Spleen (tissue), 7 donors: ENCODE measurements around the gene TPPP.

Experiments
- CTCF ChIP-seq, 11 experiments: fragments of 200-600 bp in 7 of 11; fragments of 450-650 bp in 4 of 11; sonication (generic) in 4 of 11; IDR thresholded peaks in 8 of 11; conservative IDR thresholded peaks in 3 of 11; 1 replicate in 7 of 11; 2 replicates in 4 of 11; pipeline versions ENCODE4 v1.4.0 to v1.8.0; 2016 to 2021; ENCODE audit warnings: antibody characterized with exemption in 11 of 11, inconsistent platforms in 4 of 11, mild to moderate bottlenecking in 1 of 11
- POLR2A ChIP-seq, 3 donors: fragments of 450-650 bp; IDR thresholded peaks; one replicate each; pipeline ENCODE4 v1.5.1; 2017; ENCODE audit warnings: antibody characterized with exemption in 3 of 3, mild to moderate bottlenecking in 1 of 3
- POLR2AphosphoS5 ChIP-seq, 3 donors: sonication (generic); formaldehyde crosslinking; IDR thresholded peaks; one replicate each; pipeline ENCODE4 v1.5.1; 2017; ENCODE audit warnings: antibody characterized with exemption in 3 of 3
- donor health status: DM: no; HTN: no; CAD: no; lungs with moderate emphysema.
- donor health status: DM: no; HTN: no; CAD: no.
- donor health status: DM: no; HTN: no; CAD: no.

- TF ChIP-seq CTCF (IDR thresholded peaks at IDR 0.05 in 8 of 11, conservative IDR thresholded peaks at IDR 0.05 in 3 of 11) (no peak), POLR2A (IDR thresholded peaks at IDR 0.05) (no peak), POLR2AphosphoS5 (IDR thresholded peaks at IDR 0.05) (no peak)
Measured at GRCh38 chr5:664343-664993, 28.7 kb downstream of the TPPP start.
